Renal cortex interstitium (tissue), 11 donors: ENCODE results near the gene ATF3. TPM values are rescaled to one million over a fixed set of nuclear protein-coding genes. Genes with fewer than 3 reads are reported as not detected.

Source experiments
- DNase-seq, 11 donors: peaks; one replicate each; pipeline ENCODE4 v3.0.0-alpha.2; 2013; ENCODE audit warnings: low read depth in 9 of 11, low spot score in 4 of 11; ENCODE audit errors: extremely low read depth in 1 of 11
- polyA plus RNA-seq, 3 donors: library from polyadenylated mRNA; unstranded; fragments of 120-200 nt; gene quantifications; one replicate each; pipeline ENCODE4 v1.2.1, GENCODE V29; 2013; ENCODE audit not compliant: insufficient read length in 3 of 3

Gene ATF3
- polyA plus RNA-seq, 3 donors: 13.2 to 33.4 (median 18.5) TPM

GRCh38 chr1:212665241-212666115 lies 56.9 kb downstream of the ATF3 start:
- DNase-seq: peak in 10 of 11 donors; percentile 65 to 75 (median 73)

- no peak for DNase-seq
Measured at GRCh38 chr1:212666116-212666775, 57.7 kb downstream of the ATF3 start.

- DNase-seq: peak in 5 of 11 donors; percentile 41 to 75 (median 62)
Measured at GRCh38 chr1:212667223-212668139, 58.9 kb downstream of the ATF3 start.

GRCh38 chr1:212668477-212668876 lies 59.9 kb downstream of the ATF3 start:
- no peak for DNase-seq

- no peak for DNase-seq
Measured at GRCh38 chr1:212669102-212669501, 60.5 kb downstream of the ATF3 start.

- DNase-seq: no peak
Measured at GRCh38 chr1:212669600-212669999, 61.0 kb downstream of the ATF3 start.

- DNase-seq: no peak
Measured at GRCh38 chr1:212670301-212670700, 61.7 kb downstream of the ATF3 start.

Other genes with a start within 250 kb of the ATF3 start
- gene PACC1, start 193.9 kb upstream of the ATF3 start, polyA plus RNA-seq: 10 to 100 TPM; 12.9 to 14.8 (median 14.1) TPM
- gene NENF, start 175.8 kb upstream of the ATF3 start, polyA plus RNA-seq: 10 to 100 TPM; 34.3 to 40.6 (median 36.2) TPM
- 1 to 10 TPM in 2 of 3 donors, under 1 TPM in 1; 0.73 to 1.7 (median 1.3) TPM for gene BATF3, start 91.1 kb downstream of the ATF3 start, polyA plus RNA-seq
- gene NSL1, start 183.0 kb downstream of the ATF3 start, polyA plus RNA-seq: 10 to 100 TPM; 38.2 to 48.2 (median 47.1) TPM
- 10 to 100 TPM; 16.8 to 23.8 (median 22.6) TPM for gene TATDN3, start 183.1 kb downstream of the ATF3 start, polyA plus RNA-seq
- under 1 TPM in 2 of 3 donors, not detected in 1; 0.20 to 0.41 TPM for gene SPATA45, start 238.9 kb downstream of the ATF3 start, polyA plus RNA-seq
- gene FLVCR1, start 249.5 kb downstream of the ATF3 start, polyA plus RNA-seq: 10 to 100 TPM; 19.7 to 32.2 (median 31.7) TPM